Fibroblast of the aortic adventitia (primary cell): ENCODE data around the gene RAB31. TPM values are rescaled to one million over a fixed set of nuclear protein-coding genes. Genes with fewer than 3 reads are reported as not detected.

Experiments
- DNase-seq: peaks from one replicate; pipeline ENCODE4 v3.0.0-alpha.2; 2010; ENCODE audit warnings: low read depth
- H3K4me3 ChIP-seq: 2 replicates; pipeline ENCODE4 v1.5.1; 2011; ENCODE audit warnings: low read depth, mild to moderate bottlenecking, control low read depth, low read length, moderate library complexity
- CTCF ChIP-seq: IDR thresholded peaks from 2 replicates; pipeline ENCODE4 v1.5.1; 2011; ENCODE audit warnings: mild to moderate bottlenecking, low read length, control low read depth, inconsistent platforms; ENCODE audit not compliant: insufficient read depth
- total RNA-seq: library from RNA; depleted of rRNA; stranded (reverse); fragments of >200 nt; gene quantifications from 2 replicates; pipeline ENCODE4 v1.2.3, GENCODE V29; 2012; ENCODE audit warnings: low replicate concordance

The RAB31 gene
- total RNA-seq, 1 donor, result 90.4 TPM

- H3K4me3 ChIP-seq, result no peak overlapping the region
- no peak for DNase-seq
- no peak for TF ChIP-seq CTCF
Measured at GRCh38 chr18:9694174-9694573, 13.9 kb upstream of the RAB31 start.

DNA sequence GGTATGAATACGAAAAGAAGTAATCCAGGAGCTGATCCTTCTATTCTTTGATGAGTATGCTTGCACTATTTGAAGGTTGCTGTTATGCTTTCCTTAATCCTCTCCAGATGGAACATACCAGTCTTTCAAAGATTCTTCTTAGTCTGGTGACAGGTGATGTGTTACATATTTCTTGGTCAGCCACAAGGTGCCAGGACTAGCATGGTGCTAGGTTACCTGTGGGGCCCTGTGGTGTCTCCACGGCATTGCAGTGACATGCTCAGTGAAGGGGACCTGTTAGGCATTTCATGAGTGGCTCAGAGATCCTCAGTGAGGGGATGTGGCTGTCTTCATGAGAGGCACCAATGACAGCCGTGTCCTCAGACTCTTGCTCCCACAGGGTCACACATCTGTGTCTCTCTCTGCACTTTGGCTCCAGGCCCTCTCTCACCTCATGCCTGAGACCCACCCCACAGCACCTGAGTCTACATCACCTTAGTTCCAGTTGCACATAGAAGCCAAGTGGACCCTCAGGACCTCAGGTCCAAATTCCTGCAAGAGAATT lies 13.1 kb upstream of the RAB31 start:
- no peak for TF ChIP-seq CTCF
- DNase-seq, result no peak
- no peak overlapping the region for H3K4me3 ChIP-seq

DNA sequence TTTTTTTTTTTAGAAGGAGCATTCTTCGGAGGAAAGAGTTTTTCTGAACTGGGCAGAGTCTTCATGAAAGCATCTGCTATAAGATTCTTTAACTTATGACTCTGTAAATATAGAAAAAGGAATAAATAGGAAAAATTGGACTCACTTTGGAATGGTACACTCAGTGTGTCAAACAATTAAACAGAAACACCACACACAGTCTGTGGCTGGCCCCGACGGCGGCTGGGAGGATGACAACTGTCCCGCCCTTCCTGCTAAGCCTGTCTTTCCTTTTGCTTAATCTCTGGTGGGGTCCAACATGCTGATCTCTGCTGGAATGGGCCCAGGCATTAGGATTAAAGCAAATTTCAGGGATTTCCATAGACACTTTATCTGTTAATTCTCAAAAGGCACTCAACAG lies 12.5 kb upstream of the RAB31 start:
- DNase-seq, result no peak
- no peak for TF ChIP-seq CTCF
- H3K4me3 ChIP-seq, result no peak overlapping the region

GRCh38 chr18:9696112-9696511 lies 12.0 kb upstream of the RAB31 start:
- no peak for TF ChIP-seq CTCF
- DNase-seq, result no peak
- no peak overlapping the region for H3K4me3 ChIP-seq

- no peak for TF ChIP-seq CTCF
- H3K4me3 ChIP-seq, result no peak overlapping the region
- no peak for DNase-seq
Measured at GRCh38 chr18:9696701-9697100, 11.4 kb upstream of the RAB31 start.

GRCh38 chr18:9697121-9697520 lies 11.0 kb upstream of the RAB31 start:
- no peak for DNase-seq
- no peak for TF ChIP-seq CTCF
- no peak overlapping the region for H3K4me3 ChIP-seq

DNA sequence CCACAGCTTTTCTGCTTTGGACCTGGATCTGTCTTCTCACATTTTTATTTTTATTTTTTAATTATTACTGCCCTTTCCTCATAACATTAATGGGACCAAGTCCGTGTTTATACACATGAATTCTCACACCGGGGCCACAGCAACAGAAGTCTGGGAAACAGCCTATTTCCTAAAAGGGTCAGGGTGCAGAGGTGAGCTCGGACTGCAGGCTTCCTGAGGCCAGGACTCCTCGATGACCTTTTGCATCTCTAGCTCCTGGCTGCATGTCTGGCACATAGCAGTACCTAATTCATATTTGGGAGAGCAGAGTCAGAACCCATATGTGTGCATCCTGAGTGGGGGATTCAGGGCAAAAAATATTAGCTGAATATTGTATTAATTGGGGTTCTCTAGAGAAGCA lies 9.6 kb upstream of the RAB31 start:
- TF ChIP-seq CTCF, result no peak
- H3K4me3 ChIP-seq, result no peak overlapping the region

More for the DNA sequence above, 9.6 kb upstream of the RAB31 start:
- no peak for DNase-seq
